A673 (cell line): ENCODE data around the gene SMYD3.

Experiments used
- EZH2 ChIP-seq: fragments of 200-600 bp; sonication (generic); IDR thresholded peaks from 2 replicates; pipeline ENCODE4 v1.6.1; 2017; ENCODE audit warnings: borderline replicate concordance, low read depth, mild to moderate bottlenecking, mixed read lengths, antibody characterized with exemption, low read length; ENCODE audit not compliant: poor library complexity, severe bottlenecking
- TF ChIP-seq, protein P1 (sequence below): fragments of 300-800, 200-600 bp; sonication (generic); conservative IDR thresholded peaks from 2 replicates; pipeline ENCODE4 v1.5.1; 2017; ENCODE audit warnings: low read depth, mild to moderate bottlenecking, antibody characterized with exemption, low read length, moderate library complexity, mixed read lengths

- TF ChIP-seq, protein P1, sequence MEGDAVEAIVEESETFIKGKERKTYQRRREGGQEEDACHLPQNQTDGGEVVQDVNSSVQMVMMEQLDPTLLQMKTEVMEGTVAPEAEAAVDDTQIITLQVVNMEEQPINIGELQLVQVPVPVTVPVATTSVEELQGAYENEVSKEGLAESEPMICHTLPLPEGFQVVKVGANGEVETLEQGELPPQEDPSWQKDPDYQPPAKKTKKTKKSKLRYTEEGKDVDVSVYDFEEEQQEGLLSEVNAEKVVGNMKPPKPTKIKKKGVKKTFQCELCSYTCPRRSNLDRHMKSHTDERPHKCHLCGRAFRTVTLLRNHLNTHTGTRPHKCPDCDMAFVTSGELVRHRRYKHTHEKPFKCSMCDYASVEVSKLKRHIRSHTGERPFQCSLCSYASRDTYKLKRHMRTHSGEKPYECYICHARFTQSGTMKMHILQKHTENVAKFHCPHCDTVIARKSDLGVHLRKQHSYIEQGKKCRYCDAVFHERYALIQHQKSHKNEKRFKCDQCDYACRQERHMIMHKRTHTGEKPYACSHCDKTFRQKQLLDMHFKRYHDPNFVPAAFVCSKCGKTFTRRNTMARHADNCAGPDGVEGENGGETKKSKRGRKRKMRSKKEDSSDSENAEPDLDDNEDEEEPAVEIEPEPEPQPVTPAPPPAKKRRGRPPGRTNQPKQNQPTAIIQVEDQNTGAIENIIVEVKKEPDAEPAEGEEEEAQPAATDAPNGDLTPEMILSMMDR, result no peak
- no peak for TF ChIP-seq EZH2
Measured at GRCh38 chr1:246302711-246303317, 204.3 kb downstream of the SMYD3 start.
